ENCODE data around the gene CHST11. TPM values are rescaled to one million over a fixed set of nuclear protein-coding genes. Genes with fewer than 3 reads are reported as not detected.

Gene CHST11
- 16.4 to 19.0 TPM (median 17.8 TPM) in 5 replicates for total RNA-seq (2022; extraction: Qiagen RNA extraction)

DNA sequence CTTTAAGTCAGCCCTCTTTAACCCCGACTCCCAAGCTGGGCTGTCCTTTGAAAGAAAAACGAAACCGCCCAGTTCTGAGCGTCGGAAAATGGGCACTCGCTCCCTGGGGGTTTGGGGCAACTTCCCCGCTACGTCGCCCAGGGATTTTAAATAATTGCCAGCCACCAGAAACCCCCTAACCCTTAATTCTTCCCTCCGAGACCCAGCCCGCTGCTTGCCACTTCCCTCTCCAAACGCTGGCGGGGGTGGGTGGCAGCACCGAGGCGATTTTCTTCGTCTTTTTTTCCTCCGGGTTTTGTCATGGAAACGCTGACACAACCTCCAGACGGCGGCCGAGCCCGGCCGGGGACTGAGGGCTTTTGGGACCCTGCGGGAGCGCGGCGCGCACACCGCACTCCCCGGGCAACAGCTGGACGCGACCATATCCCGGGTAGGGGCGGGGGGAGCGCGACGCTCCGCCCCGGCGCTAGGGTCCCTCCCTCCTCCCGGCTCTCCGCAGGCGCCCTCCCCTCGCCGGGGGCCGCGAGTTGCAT lies at the start of gene CHST11:
CHST11 (plus strand) TSS at position 532 of the 533 bp plus-strand sequence.

Other genes starting within 250 kb of the CHST11 start
- 693 to 1,035 TPM (median 750 TPM) in 5 replicates for gene TXNRD1, start 241.2 kb upstream of the CHST11 start, total RNA-seq (2022; extraction: Qiagen RNA extraction)
- 5.5 to 8.8 TPM (median 6.1 TPM) in 5 replicates for gene EID3, start 153.2 kb upstream of the CHST11 start, total RNA-seq (2022; extraction: Qiagen RNA extraction)

Data from A549 treated with Hydrocortisone at 1 μM for 4 hours (cell line).